ENCODE results near the gene ROCK2.
A peak's percentile ranks its signal among the peaks of the same experiment; 100 is the strongest.

The ROCK2 gene

GRCh38 chr2:11344342-11344955, at the start of gene ROCK2:
Gene ROCK2, minus strand, starts transcription at chr2:11344636. Its CDS starts 500 bp downstream, at chr2:11344136.
- DNase-seq = peak; percentile 15 to 52 (median 30)

- no peak for DNase-seq
These were observed 49.3 kb upstream of the ROCK2 start for GRCh38 chr2:11393711-11394236.

GRCh38 chr2:11391942-11392266, 47.5 kb upstream of the ROCK2 start:
- no peak for DNase-seq

DNA sequence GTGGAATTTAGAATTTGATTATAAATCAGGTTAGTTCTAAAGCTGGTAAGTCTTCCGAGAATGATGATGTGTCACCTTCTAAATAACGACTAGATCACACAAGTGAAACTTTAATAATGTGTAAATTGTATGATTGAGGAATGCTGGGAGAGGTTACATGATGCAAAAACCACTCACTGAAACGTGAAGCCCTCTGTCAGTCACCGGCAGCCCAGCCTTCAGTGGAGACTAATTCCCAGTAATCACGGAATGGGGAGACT, 45.9 kb upstream of the ROCK2 start:
- no peak for DNase-seq

DNA sequence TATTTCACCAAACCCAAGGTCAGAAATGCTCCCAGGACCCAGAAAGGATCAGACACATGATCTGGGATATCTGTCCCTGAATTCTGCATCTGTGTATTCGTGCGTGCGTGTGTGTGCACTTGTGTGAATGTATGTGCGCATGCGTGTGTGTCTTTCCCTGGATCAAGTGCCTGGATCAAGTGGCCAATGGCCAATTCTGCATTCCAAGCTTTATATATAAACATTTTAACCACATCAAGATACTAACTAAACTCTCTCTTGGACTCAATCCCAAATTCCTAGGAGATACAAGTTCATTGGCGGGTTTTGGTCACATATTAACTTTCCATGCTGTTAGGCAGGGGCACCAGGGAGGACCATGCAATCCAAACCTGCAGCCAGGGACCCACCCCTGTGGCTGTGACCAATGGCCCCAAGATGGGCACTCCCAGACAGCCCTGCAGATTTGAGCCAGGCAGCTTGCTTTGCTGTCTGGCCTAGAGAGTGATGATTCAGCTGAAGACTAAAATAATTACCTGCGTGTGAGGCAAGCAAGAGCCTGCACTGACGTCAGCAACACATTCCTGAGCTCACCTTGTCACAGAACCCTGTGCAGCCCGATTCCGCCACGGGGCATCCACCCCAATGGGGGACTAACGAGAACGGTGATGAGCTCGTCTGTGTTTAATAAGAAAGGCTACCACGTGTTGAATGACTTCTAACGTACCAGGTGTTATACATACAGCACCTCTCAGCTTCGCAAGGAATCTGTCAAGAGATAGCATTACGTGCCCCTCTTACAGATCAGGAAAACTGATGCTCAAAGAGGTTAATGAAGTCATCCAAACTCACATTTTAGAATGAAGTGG, 45.3 kb upstream of the ROCK2 start:
- no peak for DNase-seq

DNA sequence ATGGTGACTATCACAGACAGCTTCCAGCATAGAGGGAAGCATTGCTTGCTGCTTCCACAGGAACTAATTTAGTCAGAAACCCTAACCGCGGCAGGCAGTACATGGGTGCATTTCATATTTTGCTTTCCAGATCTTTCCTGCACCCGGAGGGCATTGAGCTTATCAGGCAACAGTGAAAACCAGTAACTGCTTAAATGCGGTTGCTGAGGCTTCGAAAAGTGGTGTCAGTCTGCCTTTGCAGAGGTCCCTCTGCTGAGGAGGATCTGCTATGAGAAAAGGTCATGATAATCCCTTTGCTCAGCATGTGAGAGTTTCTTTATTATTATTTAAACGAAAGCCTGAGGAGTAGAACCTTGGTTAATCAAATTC, 44.6 kb upstream of the ROCK2 start:
- no peak for DNase-seq

- no peak for DNase-seq
These were observed 44.0 kb upstream of the ROCK2 start for GRCh38 chr2:11388262-11389051.

DNA sequence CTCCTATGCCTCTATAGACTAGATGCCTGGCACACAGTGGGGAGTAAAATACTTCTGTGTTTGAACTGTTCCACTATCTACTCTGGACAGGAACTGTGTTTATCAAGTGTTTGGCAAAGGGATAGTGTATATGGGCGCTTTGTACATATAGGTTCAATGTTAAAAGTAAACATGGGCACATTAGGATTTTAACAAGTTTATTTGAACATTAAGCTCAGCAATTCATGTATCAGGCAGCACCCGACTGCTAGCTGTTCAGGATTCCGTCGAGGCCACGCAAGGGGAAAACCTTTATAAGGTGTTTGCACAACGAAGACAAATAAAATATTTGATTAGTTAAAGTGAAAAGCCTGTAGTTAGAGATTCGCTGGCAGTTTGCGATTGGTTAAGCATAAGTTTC, 43.4 kb upstream of the ROCK2 start:
- no peak for DNase-seq

- no peak for DNase-seq
These were observed 42.6 kb upstream of the ROCK2 start for GRCh38 chr2:11387100-11387390.

DNA sequence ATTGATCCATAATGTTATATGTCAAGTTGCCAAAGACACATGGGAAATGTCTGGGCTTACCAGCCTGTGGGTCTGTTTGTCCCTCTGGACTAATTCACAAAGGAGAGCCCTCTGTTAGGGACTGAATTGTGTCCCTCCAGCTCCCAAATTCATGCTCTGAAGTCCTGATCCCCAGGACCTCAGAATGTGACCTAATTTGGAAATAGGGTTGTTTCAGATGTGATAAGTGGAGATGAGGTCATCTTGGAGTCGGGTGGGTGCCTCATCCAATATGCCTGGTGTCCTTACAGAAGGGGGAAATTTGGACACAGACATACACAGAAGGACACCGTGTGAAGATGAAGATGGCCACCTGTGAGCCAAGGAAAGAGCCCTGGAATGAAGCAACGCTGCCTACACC, 41.4 kb upstream of the ROCK2 start:
- DNase-seq = no peak

DNA sequence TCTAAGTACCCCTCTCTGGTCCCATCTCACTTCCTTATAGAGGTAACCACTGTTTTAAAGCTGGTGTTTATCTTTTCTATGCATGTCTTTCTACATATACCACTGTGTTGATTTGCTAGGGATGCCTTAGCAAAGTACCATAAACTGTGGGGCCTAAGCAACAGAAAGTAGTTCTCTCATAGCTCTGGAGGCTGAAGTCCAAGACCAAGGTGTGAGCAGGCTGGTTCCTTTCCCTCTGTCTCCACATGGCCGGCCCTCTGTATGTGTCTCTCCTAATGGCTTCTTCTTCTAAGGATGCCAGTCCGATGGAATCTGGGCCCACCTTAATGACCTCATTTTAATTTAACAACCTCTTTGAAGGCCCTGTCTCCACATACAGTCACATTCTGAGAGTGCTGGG, 40.8 kb upstream of the ROCK2 start:
- DNase-seq = no peak

DNA sequence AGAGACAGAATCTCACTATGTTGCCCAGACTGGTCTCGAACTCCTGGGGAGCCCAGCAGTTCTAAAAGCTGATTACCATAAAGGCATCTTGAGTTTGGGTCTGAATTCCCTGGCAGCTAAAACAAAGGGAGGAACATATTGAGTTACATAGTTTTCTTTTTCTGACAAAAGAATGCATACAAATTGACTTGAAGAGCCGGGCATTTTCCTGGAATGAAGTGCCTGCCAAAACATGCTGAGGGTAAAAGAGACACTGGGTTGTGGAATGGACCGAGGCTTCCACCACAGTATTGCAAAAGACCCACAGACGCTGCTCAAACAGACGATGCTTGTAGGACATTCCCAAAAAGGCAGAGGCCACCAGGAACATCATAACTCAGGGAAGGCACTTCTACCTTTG, 35.1 kb upstream of the ROCK2 start:
- DNase-seq = no peak

- no peak for DNase-seq
These were observed 33.6 kb upstream of the ROCK2 start for GRCh38 chr2:11377928-11378545.

- DNase-seq = no peak
These were observed 31.6 kb upstream of the ROCK2 start for GRCh38 chr2:11376071-11376470.

- DNase-seq = no peak
These were observed 31.2 kb upstream of the ROCK2 start for GRCh38 chr2:11375689-11376027.

GRCh38 chr2:11375025-11375688, 30.7 kb upstream of the ROCK2 start:
- no peak for DNase-seq

GRCh38 chr2:11373096-11373495, 28.7 kb upstream of the ROCK2 start:
- no peak for DNase-seq

- DNase-seq = no peak
These were observed 26.9 kb upstream of the ROCK2 start for GRCh38 chr2:11371092-11371937.

- DNase-seq = no peak
These were observed 26.1 kb upstream of the ROCK2 start for GRCh38 chr2:11370377-11371091.

GRCh38 chr2:11368059-11368572, 23.7 kb upstream of the ROCK2 start:
- no peak for DNase-seq

GRCh38 chr2:11367170-11367730, 22.8 kb upstream of the ROCK2 start:
- DNase-seq = no peak
